ENCODE results near the gene CNPY3.

Gene CNPY3

GRCh38 chr6:42970871-42971612, 41.8 kb downstream of the CNPY3 start:
- DNase-seq, result peak; percentile 26
- in situ Hi-C loops (cut with MboI; ENCODE audit: low pct_unique_long_range_greater_than_20kb, low sequenced_read_pairs), result no loop called here

DNA sequence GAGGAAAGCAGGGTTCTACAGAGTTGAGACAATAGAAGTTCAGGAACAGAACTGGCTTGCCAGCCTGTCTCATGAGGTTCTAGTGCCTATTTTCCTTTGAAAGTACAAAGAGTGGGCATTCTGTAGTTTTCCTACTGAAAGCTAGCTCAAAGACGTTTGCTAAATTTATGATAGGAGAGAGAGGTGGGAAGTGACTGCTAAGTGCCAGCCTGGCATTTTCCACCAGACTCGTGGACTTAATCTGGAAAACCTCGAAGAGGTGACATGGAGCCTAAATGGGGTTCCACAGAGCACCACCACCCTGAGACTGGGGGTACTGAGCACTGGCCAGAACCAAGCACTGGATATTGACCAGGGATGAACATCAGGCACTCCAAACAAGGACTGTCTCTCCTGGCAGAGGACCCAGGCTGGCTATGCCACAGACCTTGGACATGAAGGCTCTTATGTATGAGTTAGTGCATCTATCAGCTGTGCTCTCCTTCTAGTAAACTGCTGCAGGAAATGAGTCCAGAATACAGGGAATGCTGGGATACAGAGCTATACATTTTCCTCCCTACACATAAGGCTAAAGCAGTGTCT, 42.6 kb downstream of the CNPY3 start:
- no peak for DNase-seq
- in situ Hi-C loops (cut with MboI; ENCODE audit: low pct_unique_long_range_greater_than_20kb, low sequenced_read_pairs), result no loop called here

GRCh38 chr6:42973926-42974325, 44.6 kb downstream of the CNPY3 start:
- in situ Hi-C loops (cut with MboI; ENCODE audit: low pct_unique_long_range_greater_than_20kb, low sequenced_read_pairs), result no loop called here

DNA sequence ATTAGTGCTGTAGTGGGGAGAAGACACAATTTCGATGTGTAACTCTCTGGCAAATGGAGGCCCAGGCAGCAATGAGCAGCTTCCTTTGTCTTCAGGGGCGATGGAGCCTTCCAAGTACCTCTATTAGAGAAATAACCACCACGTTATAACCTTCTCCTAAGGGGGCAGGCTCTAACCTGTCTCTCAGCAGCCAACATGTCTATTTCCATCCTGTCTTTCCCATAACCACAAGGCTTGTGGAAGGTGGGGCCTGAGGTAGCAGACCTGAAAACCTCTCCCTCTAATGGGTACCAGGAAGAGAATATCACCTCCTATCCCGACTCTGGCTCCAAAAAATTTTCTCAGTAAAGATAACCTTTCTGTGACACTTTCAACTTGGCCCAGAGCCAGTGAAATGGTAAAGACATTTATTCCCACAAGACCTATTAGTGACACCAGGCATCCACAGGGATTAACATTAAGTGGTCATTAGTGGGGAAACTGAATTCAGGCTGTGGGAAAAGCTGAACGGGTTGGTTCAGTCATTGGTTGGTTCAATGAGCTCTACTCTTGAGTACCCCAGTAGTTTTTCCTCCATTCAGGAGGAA, 45.7 kb downstream of the CNPY3 start:
- in situ Hi-C loops (cut with MboI; ENCODE audit: low pct_unique_long_range_greater_than_20kb, low sequenced_read_pairs), result no loop called here
- no peak for DNase-seq

More at GRCh38 chr6:42973926-42974325, 44.6 kb downstream of the CNPY3 start:
- no peak for DNase-seq

DNA sequence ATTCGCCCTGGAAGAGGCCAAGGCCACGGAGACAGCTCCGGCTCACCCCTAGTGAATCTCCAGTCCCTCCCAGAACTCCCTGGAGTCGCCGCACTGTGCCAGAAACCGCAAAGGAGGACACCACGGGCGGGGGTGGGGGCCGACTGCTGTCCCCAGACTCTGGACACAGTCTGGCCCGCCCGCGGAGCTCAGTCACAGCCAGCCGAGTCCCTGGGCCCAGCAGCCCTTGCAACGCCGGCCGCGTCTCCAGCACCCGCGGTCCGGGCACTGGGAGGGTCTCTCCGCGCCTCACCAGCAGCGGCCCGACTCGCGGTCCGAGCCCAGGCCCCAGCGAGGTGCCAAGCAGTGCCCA, 49.2 kb downstream of the CNPY3 start:
- DNase-seq, result peak; percentile 34
- in situ Hi-C loops (cut with MboI; ENCODE audit: low pct_unique_long_range_greater_than_20kb, low sequenced_read_pairs), result no loop called here

GRCh38 chr6:42978839-42979522, 49.7 kb downstream of the CNPY3 start, which contains the start of gene PEX6:
TSS of gene PEX6 (minus strand) at chr6:42979181. CDS start at chr6:42979150, 31 bp downstream.
- DNase-seq, result peak; percentile 95

GRCh38 chr6:42979523-42980177, 50.4 kb downstream of the CNPY3 start:
- in situ Hi-C loops (cut with MboI; ENCODE audit: low pct_unique_long_range_greater_than_20kb, low sequenced_read_pairs), result no loop called here
- no peak for DNase-seq

More at GRCh38 chr6:42978839-42979522, 49.7 kb downstream of the CNPY3 start, which contains the start of gene PEX6:
- in situ Hi-C loops (cut with MboI; ENCODE audit: low pct_unique_long_range_greater_than_20kb, low sequenced_read_pairs), result no loop called here

DNA sequence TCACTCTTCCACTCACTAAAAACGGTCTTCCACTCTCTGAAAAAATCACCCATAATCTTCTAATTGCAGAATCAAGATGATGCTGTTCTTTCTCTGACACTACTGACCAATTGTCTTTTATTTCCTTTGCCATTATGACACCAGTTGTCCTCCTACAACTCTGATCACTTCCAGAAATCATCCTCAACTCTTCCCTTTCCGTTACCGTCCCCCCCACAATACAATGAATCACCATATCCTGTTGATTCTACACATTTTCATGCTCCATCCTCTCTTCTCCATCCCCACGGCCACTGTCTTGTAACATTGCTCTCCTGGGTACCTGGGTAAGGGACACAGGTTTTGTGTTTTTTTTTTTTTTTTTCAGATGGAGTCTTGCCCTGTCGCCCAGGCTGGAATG, 52.6 kb downstream of the CNPY3 start:
- no peak for DNase-seq
- in situ Hi-C loops (cut with MboI; ENCODE audit: low pct_unique_long_range_greater_than_20kb, low sequenced_read_pairs), result no loop called here

- in situ Hi-C loops (cut with MboI; ENCODE audit: low pct_unique_long_range_greater_than_20kb, low sequenced_read_pairs), result no loop called here
- peak; percentile 99 for DNase-seq
Measured at GRCh38 chr6:42984001-42984923, 55.0 kb downstream of the CNPY3 start, which contains the start of gene PPP2R5D. TSS of gene PPP2R5D (plus strand) at chr6:42984570. CDS start at chr6:42984678, 108 bp downstream.

- in situ Hi-C loops (cut with MboI; ENCODE audit: low pct_unique_long_range_greater_than_20kb, low sequenced_read_pairs), result no loop called here
- DNase-seq, result peak; percentile 23
Measured at GRCh38 chr6:42984924-42985475, 55.7 kb downstream of the CNPY3 start.

DNA sequence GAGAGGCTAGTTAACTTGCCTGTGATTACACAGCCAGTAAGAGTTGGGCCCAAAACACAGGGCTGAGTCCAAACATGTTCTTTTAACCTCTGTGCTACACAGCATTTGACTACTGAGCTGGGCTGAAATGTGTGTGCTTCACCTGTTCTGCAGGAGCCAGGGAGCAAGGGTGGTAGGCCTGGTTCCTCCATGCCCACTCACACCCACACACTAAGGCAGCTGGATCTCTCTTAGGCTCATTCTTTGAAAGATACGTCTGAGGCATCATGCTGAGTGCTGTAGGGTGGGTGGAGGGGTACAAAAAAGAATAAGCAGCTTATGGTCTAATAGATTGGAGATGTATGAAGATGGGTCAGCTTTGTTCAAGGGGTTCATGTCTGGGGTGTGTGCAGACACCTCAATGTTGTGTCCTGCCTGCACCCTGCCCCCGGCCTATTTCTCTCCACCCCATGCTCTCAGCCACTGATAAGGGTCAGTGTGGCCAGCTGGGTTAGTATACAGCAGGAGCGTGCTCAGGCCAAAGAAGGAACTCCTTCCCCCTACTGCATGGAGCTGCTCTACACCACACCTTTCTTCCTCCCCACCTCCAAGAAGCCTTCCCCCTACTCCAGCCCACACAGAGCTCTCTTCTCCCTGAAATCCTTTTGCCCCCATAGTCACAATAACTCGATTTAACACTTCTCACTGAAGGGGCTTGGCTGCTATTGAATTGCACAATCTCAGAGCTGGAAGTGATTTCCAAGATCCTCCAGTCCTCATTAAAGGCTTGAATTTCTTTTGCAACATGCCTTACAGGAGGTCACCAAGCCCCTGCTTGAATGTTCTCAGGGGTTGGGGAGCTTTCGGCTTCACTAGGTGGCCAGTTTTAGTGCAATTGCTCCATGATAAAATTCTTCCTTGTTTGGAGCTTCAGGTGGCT, 58.5 kb downstream of the CNPY3 start:
- in situ Hi-C loops (cut with MboI; ENCODE audit: low pct_unique_long_range_greater_than_20kb, low sequenced_read_pairs), result no loop called here
- no peak for DNase-seq

- in situ Hi-C loops (cut with MboI; ENCODE audit: low pct_unique_long_range_greater_than_20kb, low sequenced_read_pairs), result no loop called here
- no peak for DNase-seq
Measured at GRCh38 chr6:42988486-42989020, 59.3 kb downstream of the CNPY3 start.

Measured in KBM-7 (cell line).